NAMALWA (cell line): ENCODE data around the gene FGF12.
A peak's percentile ranks its signal among the peaks of the same experiment; 100 is the strongest.

ENCODE experiments used
- DNase-seq: peaks from one replicate; pipeline ENCODE4 v3.0.0-alpha.2; 2015; ENCODE audit warnings: low spot score

The FGF12 gene

DNA sequence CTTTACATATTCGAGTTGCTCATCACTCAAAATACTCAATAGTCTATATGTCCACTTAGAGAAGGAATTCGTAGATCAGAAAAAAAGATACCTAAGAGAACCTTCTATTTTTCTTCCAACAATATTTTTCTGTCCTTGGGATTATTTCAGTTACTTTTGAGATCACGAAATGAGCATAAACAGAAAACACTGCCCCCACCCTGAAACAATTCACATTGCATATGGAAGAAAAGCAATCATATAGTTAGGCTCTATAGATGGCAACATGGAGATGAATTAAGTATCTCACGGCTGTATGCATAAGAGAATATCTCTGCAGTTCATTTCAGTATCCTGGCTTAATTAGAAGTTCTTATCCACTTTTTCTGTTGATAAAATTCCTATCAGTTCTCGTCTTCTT is 391.1 kb downstream of the FGF12 start:
- peak; percentile 11 for DNase-seq

- no peak for DNase-seq
These were observed 394.7 kb downstream of the FGF12 start for GRCh38 chr3:192332386-192333291.

GRCh38 chr3:192331749-192332385 is 395.5 kb downstream of the FGF12 start:
- DNase-seq = no peak

DNA sequence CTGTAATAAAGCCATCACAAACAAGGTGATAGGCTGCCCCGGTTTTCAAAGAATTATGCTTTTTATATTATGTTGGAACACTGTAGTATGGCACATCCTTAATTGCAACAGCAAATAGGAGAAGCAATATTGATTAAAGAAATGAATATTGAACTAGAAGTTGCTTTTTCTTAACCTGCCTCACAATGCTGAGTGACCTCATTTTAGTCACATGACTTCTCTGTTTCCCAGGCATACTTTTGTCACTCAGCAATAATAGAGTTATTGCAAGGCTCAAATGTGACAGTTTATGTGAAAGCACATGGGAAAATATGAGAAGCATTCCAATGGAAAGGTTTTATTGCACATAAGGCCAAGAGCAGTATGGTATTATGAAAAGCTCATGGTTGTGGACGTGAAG is 400.7 kb downstream of the FGF12 start:
- no peak for DNase-seq

DNA sequence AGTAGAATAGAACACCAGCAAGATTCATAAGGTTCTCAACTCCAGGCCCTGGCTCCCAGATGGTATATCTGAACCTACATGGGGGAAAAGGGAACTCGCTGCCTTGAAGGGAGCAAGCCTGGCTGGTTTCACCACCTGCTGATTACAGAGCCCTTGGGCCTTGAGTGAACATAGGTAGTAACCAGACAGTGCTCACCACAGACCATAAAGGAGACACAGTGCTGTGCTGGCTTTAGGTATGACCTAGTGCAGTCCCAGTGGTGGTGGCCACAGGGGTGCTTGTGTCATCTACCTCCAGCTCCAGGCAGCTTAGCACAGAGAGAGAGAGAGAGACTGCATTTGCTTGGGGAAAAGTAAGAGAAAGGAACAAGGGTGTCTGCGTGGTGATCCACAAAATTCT is 409.8 kb downstream of the FGF12 start:
- DNase-seq = no peak

DNA sequence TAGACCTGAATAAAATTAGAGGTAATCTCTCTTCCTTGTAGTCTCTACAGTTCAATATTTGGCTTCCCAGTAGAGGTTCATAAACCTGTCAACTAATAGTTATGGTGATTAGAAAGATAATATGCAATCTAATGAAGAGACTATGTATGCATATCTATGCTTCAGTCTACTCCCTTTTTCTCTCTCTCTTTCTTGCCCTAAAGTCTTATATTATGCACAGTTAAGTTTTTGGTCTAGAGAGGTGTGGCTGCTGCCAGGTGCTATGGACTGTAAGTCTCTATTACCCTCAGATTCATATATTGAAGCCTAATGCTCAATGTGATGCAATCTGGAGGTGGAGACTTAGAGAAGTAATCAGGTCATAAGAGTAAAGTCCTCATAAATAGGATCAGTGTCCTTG is 413.7 kb downstream of the FGF12 start:
- DNase-seq = no peak

GRCh38 chr3:192307631-192308030 is 419.7 kb downstream of the FGF12 start:
- no peak for DNase-seq

- DNase-seq = peak; percentile 14
These were observed 424.1 kb downstream of the FGF12 start for GRCh38 chr3:192303235-192303634.

GRCh38 chr3:192302721-192303120 is 424.6 kb downstream of the FGF12 start:
- DNase-seq = no peak

- DNase-seq = no peak
These were observed 427.4 kb downstream of the FGF12 start for GRCh38 chr3:192299921-192300320.

- no peak for DNase-seq
These were observed 430.5 kb downstream of the FGF12 start for GRCh38 chr3:192296845-192297244.

DNA sequence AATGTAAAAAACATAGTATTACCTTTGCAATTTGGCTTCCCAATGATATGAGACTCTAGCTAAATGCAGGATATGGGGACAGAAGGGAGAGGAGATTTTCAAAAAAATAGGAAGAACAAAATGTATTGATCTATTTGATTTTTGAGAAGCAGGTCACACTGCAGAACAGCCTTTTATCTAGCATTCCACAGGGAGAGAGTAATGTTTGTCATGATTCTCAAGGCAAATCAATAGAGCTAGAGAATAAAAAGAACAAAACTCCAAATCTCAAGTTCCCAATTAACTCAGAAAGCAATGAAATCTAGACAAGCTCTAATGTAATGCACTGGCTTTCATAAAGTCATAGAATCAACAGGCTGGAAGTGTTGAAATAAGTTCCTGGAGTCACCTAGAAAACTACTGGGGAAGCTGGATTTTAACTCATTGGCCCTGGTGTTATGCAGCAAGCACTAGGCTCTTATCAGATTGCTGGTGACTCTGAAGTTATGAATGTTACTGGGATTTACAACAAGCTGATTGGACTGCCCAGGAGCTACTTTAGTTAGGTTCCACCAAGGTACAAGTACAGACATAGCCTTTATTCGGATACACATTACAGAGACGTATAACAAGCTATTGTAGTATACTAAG is 442.8 kb downstream of the FGF12 start:
- no peak for DNase-seq

GRCh38 chr3:192281207-192281880 is 446.0 kb downstream of the FGF12 start:
- no peak for DNase-seq

GRCh38 chr3:192279664-192280063 is 447.7 kb downstream of the FGF12 start:
- peak; percentile 3 for DNase-seq

DNA sequence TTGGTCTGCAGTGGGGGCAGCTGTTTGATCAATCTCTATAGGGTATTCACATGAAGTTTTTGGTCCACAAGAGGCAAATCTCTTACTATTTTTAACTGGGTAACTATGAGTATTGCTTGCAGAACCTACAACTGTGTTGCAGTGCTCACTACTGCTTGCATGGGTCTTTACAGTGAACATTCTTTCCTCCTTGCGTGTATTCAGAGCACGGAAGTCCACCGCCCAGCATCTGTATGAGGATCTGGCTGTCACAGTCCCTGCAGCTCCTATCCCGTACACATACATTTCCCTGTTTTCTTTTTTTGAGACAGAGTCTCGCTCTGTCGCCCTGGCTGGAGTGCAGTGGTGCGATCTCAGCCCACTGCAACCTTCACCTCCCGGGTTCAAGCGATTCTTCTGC is 449.9 kb downstream of the FGF12 start:
- DNase-seq = no peak

GRCh38 chr3:192275741-192276355 is 451.5 kb downstream of the FGF12 start:
- DNase-seq = no peak

- DNase-seq = no peak
These were observed 453.7 kb downstream of the FGF12 start for GRCh38 chr3:192273697-192274010.

DNA sequence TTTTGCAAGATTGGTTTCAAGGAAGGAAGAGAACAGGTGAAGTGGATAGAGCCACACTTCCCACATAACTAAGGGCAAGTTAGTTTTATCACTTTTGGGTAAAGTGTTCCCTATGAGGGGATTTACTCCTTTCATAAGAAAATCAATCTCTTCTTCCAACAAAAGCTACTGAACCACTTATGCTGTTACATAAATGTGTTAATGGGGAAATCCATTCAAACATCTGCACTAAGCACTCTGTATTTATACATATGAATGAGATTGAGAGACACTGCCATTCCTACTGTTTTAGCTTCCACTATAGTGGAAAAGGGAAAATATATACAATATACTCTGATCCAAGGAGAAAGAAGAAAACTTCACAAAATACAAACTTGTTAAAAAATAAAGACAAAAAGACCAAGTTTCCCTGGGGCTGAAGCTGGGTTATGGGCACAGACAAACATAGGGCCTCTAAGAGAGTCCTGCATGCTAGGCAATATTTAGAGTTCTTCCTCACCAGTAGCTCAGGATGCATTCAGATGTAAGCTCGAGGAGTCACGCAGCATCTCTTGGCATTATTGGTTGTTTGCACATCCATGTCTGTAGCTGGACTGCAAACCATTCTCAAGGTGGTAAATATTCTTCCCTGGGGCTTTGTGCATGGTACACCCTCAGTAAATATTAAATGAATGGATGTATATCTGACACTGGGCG is 454.2 kb downstream of the FGF12 start:
- no peak for DNase-seq

GRCh38 chr3:192262001-192262400 is 465.3 kb downstream of the FGF12 start:
- no peak for DNase-seq

DNA sequence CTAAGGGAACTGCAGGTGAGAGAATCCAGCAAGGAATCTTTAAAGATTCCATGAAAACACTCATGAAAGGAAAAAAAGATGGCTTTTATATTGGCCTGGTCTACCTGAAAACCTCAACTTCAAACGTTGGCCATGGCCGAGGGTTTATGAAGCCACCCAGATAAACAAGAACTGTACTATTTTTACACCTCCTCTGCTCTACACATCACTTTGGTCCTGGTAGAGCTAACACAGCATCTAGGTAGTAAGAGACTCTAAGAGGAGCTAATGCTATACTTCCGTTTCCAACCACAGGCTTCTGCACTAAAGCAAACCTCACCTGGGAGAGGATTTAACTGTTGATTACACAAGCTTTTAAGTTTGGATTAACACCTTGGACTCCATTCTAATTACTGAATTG is 466.2 kb downstream of the FGF12 start:
- no peak for DNase-seq
